DMS153 treated with DMSO at 0.1 percent for 48 hours (cell line): ENCODE results near the gene SLC25A33.
"Not testable (repeated sequence)": the region's sequence is repeated elsewhere in the genome, so short reads cannot be mapped to it uniquely, and the experiment has no call there.

Experiments used
- DNase-seq: peaks from one replicate; lab custom pipeline; 2025; ENCODE audit not compliant: unreplicated experiment; lab: John Stamatoyannopoulos, UW

The SLC25A33 gene

DNA sequence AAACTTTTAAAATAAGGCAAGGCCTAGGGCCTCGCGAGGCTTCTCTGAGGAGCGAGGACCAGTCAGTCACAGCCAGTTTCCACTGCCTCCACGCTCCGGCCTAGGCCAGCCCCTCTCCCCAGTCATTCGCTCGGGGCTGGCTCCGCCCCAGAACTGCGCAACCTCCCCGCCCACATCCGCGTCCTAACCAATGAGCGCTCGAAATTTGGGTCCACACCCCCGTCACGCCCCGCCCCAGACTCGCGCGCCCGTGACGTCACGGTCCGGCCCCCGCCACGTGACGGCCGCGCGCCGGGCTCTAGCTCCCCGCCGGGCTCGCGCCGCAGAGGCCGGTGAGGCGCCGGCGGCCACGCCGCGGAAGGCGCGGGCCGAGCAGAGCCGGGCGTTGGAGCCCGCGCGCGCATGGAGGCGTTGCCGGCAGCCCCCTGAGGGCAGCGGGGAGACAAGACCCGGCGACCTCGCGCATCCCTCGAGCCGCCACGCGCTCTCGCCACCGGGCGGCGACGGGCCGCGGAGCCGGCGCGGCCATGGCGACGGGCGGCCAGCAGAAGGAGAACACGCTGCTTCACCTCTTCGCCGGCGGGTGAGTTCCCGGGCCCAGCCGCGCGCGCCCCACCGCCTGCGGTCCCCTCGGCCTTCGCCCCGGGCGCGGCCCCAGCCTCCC, at the start of gene SLC25A33:
SLC25A33 (plus strand) TSS at position 301 of the 664 bp plus-strand sequence; CDS start at position 528, 227 bp downstream.
- peak; percentile 97 for DNase-seq

DNA sequence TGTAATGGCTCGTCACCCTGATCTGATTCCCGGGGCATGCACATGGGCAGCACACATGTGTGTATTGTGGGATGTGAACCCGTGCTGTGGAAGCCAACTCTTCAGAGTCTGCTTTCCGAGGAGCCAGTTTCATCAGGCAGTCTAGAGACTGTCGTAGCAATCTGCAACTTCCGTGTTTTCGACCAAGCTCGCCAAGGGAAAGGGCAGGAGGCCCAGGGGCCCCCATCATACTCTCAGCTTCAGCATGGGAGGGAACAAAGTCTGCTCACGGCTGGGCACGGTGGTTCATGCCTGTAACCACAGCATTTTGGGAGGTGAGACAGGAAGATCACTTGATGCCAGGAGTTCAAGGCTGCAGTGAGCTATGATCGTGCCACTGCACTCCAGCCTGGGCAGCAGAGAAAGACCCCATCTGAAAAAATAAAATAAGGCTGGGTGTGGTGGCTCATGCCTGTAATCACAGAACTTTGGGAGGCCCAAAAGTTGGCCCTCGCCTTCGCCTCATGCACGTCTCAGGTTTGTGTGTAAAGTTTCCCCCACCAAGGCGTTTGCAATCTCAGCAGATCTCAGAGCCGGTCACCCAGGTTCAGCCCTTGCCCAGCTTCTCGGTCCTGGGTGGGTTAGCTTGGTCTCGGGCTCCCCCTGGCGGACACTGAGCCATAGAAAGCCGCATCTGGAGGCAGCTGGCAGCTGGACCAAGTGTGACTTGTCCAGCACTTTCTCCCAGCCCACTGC, 48.5 kb upstream of the SLC25A33 start:
- DNase-seq, result peak; percentile 59

DNA sequence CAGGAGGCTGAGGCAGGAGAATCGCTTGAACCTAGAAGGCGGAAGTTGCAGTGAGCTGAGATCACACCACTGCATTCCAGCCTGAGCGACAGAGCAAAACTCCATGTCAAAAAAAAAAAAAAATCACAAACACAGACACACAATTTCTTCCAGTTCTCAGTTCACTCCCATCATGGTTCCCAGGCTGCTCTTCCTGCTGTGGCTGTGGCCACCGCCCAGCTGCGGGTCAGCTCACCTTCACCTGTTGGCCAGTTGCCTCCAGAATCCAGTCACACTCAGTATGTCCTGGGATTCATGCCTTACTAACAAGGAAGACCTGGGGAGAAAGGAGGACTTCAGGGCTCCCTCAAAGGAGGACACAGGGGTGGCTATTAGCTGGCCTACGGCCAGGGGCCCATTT, 45.9 kb upstream of the SLC25A33 start:
- no peak for DNase-seq

DNA sequence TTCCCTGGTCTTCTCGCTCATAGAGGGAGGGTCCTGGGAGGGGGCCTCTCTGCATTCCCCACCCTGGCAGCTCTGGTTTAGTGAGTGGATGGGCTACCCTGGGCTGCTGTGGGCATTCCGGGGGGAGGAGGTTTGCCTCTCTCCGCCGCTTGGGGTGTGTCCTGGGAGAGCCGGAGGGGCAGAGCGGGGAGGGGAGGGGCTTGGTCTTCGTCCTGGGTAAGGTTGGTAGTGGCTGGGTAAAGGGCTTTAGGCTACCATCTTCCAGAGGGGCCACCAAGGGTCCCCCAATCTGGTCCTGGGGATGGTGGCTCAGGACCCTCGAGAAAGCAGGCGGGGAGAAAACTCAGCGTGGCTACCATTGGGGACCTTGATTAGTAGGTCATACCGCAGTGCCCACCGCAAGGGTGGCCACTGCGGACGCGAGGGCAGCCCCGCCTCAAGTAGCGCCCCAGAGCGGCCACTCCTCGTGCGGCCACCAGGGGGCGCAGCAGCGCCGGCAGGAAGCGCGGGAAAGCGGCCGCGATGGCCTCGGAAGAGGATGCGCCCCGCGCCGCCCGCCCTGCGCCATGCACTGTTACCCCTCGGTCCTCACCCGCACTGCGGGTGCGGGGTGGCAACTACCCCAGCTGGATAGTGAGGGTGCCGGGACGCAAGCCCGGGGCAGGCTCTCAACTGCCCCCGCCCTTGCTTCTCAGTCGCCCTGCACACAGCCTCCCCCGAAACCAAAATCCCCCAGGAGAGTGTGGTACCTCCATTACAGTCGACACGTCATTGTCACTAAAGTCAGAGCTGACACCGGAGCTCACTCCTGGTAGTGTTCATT, 44.1 kb upstream of the SLC25A33 start:
- peak; percentile 64 for DNase-seq

GRCh38 chr1:9495854-9496374, 43.4 kb upstream of the SLC25A33 start:
- no peak for DNase-seq

DNA sequence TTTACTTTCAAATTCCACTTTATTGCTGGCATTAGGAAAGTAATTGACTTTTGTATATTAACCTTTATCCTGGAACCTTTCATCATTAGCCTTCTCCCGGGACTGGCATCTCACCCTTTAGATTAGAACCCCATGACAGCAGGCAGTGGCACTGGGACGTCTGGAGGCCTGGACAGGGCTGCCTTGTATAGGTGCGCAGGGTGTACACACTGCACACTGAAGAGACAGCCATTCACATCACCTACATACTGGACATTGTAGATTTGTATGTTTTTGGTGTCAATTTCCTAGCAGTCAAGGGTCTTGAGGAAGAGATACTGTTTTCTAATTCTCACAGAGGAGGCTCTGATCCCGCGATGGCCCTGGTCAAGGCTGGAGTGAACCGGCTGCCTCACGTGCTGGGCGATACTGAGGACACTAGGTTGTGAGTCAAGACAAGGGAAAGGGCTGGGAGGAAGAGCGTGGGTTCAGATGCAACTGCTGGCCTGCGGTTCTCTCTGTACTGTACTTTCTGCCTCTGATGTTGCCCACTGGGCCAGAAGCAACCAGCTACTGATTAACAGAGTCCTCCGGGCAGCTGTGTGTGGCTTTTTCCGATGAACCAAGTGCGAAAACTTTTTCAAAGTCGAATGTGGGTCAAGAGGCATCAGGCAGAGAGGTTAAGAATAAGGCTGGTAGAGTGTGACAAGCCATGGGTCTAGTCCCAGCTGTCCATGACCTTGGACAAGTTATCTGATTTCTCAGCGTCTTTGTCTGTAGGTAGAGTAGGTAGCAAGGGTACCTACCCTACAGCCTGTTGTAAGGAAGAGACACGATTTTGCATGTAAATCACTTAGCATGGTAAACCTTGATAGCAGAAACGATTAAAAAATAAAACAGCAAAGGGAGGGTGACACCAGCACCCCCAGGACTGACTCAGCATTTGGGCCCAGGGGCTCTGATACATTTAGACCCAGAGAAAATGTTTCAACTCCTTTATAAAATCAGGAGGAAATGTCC, 38.2 kb upstream of the SLC25A33 start:
- DNase-seq, result no peak

GRCh38 chr1:9503001-9503675, 36.1 kb upstream of the SLC25A33 start:
- DNase-seq, result no peak

GRCh38 chr1:9505143-9505542, 34.1 kb upstream of the SLC25A33 start:
- no peak for DNase-seq

GRCh38 chr1:9506901-9507300, 32.4 kb upstream of the SLC25A33 start:
- DNase-seq, result no peak

DNA sequence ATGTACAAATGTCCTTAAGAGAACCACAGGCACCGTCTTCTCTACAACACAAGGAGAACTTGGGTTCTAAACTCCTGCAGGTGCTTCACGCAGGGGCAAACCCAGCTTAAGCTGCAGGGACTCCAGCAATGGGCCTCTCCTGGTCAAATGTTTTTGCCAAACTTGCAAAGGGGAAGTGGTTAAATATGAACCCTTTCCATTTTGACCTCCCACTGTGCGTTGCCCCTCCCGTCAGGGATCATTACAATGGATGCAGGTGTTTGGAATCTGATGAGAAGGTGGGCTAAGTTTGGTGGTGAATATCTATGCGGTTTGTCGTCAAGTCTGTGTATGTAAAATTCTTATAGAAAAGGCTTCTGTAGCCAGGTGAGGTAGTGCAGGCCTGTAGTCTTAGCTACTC, 29.1 kb upstream of the SLC25A33 start:
- no peak for DNase-seq

DNA sequence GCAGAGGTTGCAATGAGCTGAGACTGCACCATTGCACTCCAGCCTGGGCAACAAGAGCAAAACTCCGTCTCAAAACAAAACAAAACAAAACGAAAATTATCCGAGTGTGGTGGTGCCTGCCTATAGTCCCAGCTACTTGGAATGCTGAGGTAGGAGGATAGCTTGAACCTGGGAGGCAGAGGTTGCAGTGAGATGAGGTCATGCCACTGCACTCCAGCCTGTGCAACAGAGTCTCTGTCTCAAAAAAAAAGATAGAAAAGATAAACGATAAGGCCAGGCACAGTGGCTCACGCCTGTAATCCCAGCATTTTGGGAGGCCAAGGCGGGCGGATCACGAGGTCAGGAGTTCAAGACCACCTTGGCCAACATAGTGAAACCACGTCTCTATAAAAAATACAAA, 23.7 kb upstream of the SLC25A33 start:
- DNase-seq, result not testable (repeated sequence)

GRCh38 chr1:9518454-9518998, 20.7 kb upstream of the SLC25A33 start:
- no peak for DNase-seq

GRCh38 chr1:9520411-9520810, 18.9 kb upstream of the SLC25A33 start:
- DNase-seq, result no peak

GRCh38 chr1:9529190-9529589, 10.1 kb upstream of the SLC25A33 start:
- DNase-seq, result peak; percentile 15

DNA sequence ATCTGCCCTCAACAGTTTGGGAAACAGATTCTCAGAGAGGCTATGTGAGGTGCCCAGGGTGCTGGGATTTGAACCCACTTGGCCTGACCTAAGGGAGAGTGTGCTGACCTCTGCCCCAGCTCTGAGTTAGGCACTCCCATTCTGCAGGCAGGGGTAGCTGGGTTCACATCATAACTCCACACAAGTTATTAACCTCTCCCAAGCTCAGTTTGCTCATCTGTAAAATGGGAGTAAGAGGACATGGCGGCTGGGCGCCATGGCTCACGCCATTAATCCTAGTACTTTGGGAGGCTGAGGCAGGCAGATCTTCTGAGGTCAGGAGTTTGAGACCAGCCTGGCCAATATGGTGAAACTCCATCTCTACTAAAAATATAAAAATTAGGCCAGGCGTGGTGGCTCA, 8.9 kb upstream of the SLC25A33 start:
- no peak for DNase-seq

DNA sequence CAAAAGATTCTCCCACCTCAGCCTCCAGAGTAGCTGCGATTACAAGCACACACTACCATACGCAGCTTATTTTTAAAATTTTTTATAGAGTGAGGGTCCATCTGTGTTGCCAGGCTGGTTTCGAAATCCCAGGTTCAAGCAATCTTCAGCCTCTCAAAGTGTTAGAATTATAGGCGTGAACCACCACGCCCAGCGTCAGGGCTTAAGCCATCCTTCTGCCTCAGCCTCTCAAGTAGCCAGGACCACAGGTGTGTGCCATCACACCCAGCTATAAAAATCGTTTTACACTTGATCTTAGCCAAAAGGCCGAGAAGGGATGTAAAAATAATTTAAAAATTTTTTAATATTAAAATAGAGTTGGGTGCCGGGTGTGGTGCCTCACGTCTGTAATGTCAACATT, 4.3 kb upstream of the SLC25A33 start:
- DNase-seq, result no peak

DNA sequence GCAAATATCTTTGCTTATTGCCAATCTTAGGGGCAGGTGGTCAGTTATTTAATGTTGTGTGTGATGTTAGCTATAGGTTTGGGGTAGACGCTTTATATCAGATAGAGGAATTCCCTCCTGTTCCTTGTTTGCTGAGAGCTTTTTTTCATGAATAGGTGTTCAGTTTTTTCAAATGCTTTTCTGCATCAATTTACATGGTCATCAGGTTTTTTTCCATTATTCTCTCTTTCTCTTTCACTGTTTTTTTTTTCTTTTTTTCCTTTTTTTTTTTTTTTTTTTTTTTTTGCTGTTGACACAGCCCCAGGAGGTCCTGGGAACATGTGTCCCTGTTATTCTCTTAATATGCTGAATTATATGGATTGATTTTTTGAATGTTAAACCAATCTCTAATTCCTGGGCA, 3.0 kb upstream of the SLC25A33 start:
- no peak for DNase-seq

GRCh38 chr1:9537863-9538668, 1.2 kb upstream of the SLC25A33 start:
- peak; percentile 88 for DNase-seq
